NCI-H1092 treated with DMSO at 0.1 percent for 48 hours (cell line): ENCODE results near the gene TXNRD3.
"Not testable (repeated sequence)": the region's sequence is repeated elsewhere in the genome, so short reads cannot be mapped to it uniquely, and the experiment has no call there.

Source experiments
- DNase-seq: peaks from one replicate; lab custom pipeline; 2025; lab: John Stamatoyannopoulos, UW

Gene TXNRD3

GRCh38 chr3:126591515-126591914 lies 63.4 kb downstream of the TXNRD3 start:
- not testable (repeated sequence) for DNase-seq

GRCh38 chr3:126582311-126582710 lies 72.6 kb downstream of the TXNRD3 start:
- no peak for DNase-seq

- DNase-seq = no peak
These were observed 73.4 kb downstream of the TXNRD3 start for GRCh38 chr3:126581569-126581968.

- DNase-seq = no peak
These were observed 74.2 kb downstream of the TXNRD3 start for GRCh38 chr3:126580746-126581145.

DNA sequence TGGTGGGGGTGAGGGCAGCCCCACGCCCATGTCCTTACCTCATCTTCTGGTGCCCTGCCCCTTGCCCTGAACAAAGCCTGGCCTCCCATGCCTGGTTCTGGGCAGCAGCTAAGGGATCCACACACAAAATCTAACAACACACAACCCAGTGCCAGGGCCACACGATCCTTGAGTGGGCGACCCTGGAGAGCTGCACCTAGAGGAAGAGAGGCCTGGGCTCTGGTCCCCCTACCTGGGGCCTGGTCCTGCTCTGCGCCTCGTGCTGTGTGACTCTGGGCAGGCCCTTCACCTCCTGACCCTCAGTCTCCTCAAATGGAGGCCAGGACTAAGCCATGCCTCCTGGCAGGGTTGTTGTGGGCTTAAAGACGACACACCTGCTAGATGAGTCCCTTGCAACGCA lies 76.2 kb downstream of the TXNRD3 start:
- DNase-seq = no peak

DNA sequence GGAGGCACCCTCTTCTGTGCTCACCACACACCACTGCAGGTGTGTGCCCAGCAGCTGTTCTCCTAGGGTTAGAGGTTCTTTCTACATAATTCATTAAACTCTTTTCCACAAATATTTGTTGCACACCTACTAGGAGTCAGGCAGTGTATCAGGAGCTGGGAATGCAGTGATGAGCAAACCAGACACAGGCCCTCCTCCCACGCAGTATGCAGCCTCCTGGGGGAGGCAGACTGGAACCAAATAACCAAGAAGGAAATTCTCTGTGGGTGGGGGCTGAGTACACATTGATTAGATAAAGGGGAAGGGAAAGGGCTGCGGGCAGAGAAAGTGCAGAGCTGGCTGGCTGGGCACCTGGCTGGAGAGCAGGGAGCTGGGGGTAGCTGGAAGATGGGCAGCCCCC lies 77.7 kb downstream of the TXNRD3 start:
- no peak for DNase-seq

DNA sequence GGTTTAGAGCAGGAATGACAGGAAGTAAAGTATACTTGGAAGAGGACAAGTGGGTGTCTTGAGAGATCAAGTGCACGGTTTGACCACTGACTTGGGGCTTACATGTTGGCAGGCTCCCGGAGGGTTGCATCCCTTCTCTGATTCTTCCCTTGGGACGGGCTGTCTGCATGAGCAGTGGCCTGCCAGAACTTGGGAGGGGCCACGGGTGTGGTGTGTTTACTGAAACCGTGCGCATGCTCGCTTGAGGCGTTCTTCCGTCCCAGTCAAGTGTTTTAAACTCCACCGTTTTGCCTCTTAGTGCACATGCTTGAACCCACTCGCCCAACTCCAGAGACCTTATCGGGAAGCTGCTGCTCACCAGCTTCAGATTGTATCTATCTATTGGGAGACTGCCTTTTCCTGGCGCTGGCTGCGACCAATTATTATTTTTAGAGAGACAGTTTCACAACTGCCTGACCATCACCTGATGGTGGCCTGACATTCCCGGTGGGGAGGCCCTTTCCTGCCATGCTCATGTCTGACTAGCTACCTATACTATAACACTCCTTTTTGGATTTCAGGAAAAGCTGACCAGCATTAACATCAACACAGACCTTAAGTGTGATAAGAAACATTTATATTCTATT lies 81.3 kb downstream of the TXNRD3 start:
- DNase-seq = no peak

DNA sequence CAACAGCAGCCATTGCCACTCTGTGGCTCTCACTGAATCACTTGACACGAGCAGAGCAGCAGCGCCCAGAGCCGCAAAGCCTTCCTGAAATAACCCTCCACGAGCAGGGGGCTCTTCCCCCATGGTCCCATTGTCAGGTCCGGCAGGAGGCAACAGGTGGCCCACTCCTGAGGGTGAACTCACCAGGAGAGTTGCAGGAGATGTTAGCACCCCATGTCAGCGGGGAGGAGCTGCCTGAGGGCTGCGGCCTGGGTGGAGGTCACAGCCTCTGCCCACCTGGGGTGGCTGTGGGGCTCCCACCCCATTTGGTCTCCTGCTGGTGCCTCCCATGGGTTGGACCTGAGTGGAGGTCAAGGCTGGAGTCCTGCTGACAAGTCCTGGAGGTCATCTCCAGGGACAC lies 83.8 kb downstream of the TXNRD3 start:
- no peak for DNase-seq

DNA sequence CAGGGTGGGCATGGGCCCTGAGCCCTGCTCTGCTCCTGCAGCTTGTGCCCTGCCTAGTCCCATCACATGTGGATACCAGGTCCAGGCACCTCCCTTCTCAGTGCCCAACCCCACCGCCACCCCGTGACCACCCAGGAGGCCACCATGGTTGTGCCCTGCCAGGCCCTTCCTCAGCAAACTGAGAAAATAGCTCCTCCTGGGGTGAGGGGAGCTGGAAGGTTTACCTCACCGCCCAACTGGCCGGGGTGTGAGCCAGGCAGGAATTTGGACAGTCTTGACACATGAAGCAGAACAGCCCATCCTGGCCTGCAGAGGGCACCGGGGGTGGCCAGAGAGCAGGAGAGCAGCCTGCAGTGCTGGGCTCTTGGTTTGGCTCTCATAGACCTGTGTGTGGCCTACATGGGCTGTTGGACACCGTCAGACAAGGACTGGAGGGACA lies 84.8 kb downstream of the TXNRD3 start:
- DNase-seq = no peak

DNA sequence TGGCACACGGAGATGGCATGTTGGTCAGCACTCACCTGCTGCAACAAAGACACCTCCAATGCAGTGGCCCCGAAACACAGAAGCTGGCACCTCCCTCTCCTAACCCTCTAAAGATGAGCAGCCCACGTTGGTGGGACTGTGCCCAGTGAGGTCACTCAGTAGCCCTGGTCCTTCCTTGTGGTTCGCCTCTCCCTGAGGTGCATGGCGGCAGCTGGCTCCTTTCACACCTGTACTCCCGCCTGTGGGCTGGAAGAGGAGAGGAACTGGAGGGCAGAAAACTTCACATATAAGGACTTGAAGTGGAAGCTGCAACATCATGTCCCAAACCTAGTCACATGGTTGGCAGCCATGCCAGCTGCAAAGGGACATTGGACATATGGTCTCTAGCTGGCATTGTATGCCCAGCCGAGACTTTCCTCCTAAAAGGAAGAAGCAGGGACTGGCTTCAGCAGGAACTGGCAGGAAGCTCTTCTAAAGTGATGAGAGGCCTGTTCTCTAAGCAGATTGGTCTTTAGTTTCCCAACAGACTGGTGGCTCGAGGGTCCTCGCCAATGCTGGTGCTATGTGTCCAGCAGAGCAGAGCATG lies 85.4 kb downstream of the TXNRD3 start:
- no peak for DNase-seq

GRCh38 chr3:126568776-126569342 lies 86.1 kb downstream of the TXNRD3 start:
- no peak for DNase-seq

DNA sequence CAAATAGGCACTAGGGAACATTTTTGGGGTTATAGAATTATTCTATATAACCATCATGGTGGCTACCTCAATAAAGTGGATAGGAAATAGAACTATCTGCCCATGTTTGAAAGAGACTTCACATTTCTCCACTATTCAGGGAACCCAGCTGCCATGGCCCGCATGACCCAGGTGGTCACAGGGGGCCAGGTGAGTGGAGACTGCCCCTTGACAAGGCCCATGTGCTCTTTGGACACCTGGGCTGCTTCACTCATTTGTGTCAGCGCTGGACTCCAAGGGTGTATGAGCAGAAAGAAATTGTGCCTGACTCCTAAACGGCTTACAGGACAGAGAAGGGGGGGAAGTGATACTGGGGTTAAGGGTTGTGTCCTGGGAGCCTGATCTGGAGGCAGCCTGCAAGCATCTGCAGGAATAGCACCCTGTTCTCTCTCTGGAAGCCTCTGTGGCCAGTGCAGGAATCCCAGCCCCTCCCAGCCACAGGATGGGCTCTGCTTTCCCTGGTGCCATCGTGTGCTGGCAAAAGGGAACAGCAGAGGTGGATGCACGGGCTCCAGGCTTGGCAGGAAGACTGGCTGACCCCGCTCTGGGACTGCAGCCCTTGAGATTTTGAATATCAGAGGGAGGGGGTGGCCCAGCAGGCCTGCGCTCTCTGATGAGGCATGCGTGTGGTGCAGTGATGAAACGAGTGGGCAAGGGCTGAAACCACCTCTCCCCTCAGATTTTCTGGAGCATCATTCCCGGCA lies 87.1 kb downstream of the TXNRD3 start:
- DNase-seq = no peak

DNA sequence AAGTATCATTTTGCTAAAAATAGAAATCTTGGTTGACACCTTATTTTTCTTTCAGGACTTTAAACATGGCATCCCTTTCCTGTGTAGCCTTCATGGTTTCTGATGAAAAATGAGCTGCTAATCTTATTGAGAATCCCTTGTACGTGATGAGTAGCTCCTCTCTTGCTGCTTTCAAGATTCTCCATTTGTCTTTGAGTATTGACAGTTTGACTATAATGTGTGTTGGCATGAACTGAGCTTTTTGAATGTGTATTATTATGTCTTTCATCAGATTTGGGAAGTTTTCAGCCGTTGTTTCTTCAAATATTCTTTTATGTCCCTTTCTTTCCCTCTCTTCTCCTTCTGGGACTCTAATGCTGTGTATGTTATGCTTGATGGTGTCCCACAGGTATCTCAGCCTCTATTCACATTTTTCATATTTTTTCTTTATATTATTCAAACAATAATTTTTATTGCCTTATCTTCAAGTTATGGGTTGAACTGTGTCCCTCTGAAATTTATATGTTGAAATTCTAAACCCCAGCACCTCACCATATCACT lies 92.1 kb downstream of the TXNRD3 start:
- DNase-seq = no peak

DNA sequence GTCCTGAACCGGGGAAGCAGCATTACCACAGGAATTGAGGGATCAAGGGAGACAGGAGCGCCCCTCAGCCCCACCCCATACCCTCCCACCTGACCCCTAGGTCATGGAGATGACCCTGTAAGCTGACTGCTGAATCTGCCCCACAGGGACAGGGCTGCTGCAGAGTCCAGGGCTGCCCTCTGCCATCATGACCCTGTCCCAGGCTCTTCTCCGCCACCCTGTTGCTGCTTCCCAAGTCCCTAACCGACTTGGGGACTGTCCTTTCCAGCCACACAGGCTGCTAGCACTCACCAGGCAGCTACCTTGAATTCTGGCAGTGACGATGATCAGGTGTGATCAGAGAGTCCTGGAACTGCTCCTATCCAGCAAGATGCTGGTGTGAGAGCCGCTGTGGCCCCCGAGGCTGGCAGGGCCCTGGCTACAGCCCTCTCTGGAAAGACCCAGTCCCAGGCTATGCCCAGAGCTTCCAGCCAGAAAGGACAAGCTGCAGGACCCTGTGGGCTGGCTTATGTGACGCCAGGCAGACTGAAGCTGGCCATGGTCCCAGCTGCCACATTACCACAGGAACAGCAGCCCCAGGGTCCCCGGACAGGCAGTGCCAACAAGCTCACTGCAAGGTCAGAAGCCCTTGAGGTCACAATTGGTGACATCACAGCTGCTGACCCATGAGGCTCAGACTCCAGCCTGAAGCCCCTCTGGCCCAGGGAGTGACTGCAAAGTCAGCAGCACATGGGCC lies 96.4 kb downstream of the TXNRD3 start, which contains the start of gene C3orf22:
Gene C3orf22 (minus strand): TSS at position 597 of the 736 bp plus-strand sequence. CDS start 5,542 bp downstream, outside the sequence.
- no peak for DNase-seq

DNA sequence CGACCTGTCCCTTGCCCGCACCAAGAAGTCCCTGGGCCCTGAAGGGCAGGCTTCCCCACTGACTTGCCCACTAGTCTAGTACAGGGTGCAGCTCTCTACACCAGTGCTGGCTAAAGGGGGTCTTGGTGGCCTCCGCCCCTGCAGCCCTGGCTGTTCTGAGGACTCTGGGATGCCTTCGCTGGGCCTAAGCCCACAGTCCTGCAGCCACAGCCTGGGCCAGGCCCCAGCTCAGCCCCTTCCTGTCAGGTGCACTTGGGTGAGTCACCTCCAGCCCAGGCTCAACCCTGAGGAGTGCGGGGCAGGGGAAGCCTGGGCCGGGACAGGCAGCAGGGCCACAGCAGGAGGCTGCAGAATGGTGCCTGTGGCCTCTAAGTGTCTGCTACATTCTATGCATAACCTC lies 97.2 kb downstream of the TXNRD3 start:
- no peak for DNase-seq

- DNase-seq = no peak
These were observed 97.5 kb downstream of the TXNRD3 start for GRCh38 chr3:126557415-126557745.
